HFF-Myc (cell line): ENCODE measurements around the gene SEPTIN1.

Experiments used
- DNase-seq: peaks from one replicate; pipeline ENCODE4 v3.0.0-alpha.2; 2011; ENCODE audit warnings: low read depth; ENCODE audit errors: extremely low read depth
- H3K4me3 ChIP-seq: replicated peaks from 2 replicates; pipeline ENCODE4 v1.5.1; 2011; ENCODE audit warnings: low read depth, mild to moderate bottlenecking, control low read depth, low read length
- TF ChIP-seq, protein P1 (sequence below): IDR thresholded peaks from 2 replicates; pipeline ENCODE4 v1.5.1; 2012; ENCODE audit warnings: mild to moderate bottlenecking, low read depth, low read length, control low read depth; ENCODE audit errors: missing control alignments

The SEPTIN1 gene

GRCh38 chr16:30394592-30395154, 12.3 kb upstream of the SEPTIN1 start:
- TF ChIP-seq, protein P1, sequence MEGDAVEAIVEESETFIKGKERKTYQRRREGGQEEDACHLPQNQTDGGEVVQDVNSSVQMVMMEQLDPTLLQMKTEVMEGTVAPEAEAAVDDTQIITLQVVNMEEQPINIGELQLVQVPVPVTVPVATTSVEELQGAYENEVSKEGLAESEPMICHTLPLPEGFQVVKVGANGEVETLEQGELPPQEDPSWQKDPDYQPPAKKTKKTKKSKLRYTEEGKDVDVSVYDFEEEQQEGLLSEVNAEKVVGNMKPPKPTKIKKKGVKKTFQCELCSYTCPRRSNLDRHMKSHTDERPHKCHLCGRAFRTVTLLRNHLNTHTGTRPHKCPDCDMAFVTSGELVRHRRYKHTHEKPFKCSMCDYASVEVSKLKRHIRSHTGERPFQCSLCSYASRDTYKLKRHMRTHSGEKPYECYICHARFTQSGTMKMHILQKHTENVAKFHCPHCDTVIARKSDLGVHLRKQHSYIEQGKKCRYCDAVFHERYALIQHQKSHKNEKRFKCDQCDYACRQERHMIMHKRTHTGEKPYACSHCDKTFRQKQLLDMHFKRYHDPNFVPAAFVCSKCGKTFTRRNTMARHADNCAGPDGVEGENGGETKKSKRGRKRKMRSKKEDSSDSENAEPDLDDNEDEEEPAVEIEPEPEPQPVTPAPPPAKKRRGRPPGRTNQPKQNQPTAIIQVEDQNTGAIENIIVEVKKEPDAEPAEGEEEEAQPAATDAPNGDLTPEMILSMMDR, result no peak
- peak overlapping the region; percentile 63 for H3K4me3 ChIP-seq
- no peak for DNase-seq

GRCh38 chr16:30383521-30383920, 1.2 kb upstream of the SEPTIN1 start:
- no peak overlapping the region for H3K4me3 ChIP-seq
- no peak for DNase-seq
- TF ChIP-seq, protein P1, result no peak

DNA sequence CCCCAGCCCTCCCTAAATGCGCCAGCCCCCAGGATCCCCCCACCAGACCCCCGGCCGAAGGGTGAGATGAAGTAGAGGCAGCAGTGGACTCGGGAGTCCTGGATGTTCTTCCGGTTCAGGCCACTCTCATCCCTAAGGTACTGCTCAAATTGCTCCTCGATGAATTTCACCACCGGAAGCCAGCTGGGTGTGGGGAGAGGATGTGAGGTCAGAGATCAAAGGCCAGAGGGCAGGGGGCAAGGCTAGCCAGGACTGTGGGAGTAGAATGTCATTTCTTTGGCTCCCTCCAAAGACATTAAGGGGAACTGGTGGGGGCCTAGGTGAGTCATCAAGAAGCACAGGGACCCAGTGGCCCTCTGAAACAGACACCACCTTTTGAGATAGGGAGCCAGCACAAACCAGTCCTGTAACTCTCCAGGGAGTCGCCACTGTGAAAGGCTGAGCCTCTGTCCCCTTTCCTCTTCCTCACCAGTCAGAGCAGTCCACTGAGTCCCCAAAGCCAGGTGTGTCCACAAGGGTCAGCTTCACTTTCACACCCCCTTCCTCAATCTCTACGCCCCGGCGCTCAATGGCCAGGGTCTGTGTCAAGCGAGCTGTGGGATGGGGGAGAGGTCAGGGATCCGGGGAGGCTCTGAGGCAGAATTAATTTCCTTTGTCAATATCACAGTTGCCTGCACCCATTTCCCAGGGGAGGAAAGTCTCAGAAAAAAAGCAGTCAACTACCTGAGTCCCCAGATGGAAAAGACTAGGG, 895 bp downstream of the SEPTIN1 start:
- TF ChIP-seq, protein P1, result no peak
- no peak overlapping the region for H3K4me3 ChIP-seq
- no peak for DNase-seq

DNA sequence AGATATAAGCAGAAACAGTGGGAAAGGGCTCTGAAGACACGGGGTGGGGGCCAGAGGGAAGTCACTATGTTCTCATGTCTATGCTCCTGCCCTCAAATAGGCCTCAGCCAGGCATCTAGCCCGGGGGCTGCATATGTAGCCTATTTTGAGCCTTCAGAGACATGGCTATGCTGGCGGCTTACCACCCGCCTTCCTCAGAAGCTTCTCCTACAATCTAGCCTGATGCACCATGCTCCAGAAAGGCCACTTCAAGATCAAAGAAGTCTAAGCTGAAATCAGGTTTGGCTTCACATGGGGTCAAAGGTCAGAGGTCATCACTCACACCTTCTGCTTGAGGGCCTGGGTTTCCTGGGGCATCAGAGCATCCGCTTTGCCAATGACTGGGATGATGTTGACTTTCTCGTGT, 1.6 kb downstream of the SEPTIN1 start:
- TF ChIP-seq, protein P1, result no peak
- no peak overlapping the region for H3K4me3 ChIP-seq
- no peak for DNase-seq

GRCh38 chr16:30380072-30380802, 2.1 kb downstream of the SEPTIN1 start:
- H3K4me3 ChIP-seq, result no peak overlapping the region
- TF ChIP-seq, protein P1, result no peak
- no peak for DNase-seq

DNA sequence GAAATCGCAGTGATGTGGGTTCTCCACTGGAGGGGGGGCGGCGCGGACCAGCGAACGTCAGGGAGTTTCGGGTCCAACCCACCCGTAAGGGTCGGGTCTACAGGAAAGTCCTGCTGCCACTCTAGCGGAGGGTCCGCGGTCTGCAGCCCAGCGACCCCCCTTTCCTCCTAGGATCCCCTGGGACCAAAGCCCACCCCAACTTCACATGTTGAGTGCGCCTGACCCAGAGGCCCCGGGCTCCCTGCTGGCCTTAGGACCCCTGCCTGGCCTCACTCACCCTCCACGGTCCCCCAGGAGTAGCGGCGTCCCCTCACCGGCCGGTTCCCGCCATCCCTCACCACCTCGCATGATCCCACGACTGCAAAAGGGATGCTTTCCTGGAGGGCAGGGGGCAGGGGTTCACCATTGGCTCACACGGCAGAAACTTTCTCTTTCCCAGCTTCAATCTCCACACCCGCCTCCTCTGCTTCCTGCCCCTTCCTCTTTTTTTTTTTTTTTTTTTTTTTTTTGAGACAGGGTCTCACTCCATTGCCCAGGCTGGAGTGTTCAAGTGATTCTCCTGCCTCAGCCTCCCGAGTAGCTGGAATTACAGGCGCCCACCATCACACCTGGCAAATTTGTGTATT, 3.1 kb downstream of the SEPTIN1 start:
- TF ChIP-seq, protein P1, result no peak
- DNase-seq, result no peak
- peak overlapping the region; percentile 71 for H3K4me3 ChIP-seq
